GM23338 (cell line): ENCODE results near the gene IBA57. TPM values are rescaled to one million over a fixed set of nuclear protein-coding genes. Genes with fewer than 3 reads are reported as not detected.

Experiments
- ATAC-seq: fragments of 200-7000 bp; cut with Tn5 transposase; 3 replicates; pipeline ENCODE4 v1.9.1; 2020
- DNase-seq: peaks from one replicate; pipeline ENCODE4 v3.0.0-alpha.2; 2015; ENCODE audit warnings: low spot score
- H2AFZ ChIP-seq: fragments of 200-600 bp; sonication (generic); 2 replicates; pipeline ENCODE4 v1.8.0; 2016; ENCODE audit warnings: antibody characterized with exemption, mild to moderate bottlenecking, moderate library complexity
- H3F3A ChIP-seq: fragments of 200-600 bp; sonication (generic); replicated peaks from 2 replicates; pipeline ENCODE4 v1.8.0; 2017; ENCODE audit warnings: antibody characterized with exemption, mixed run types, low read depth
- H3K27ac ChIP-seq: fragments of 200-600 bp; sonication (generic); 2 replicates; pipeline ENCODE4 v1.6.1; 2016; ENCODE audit warnings: low read depth
- H3K27me3 ChIP-seq: fragments of 200-600 bp; sonication (generic); 2 replicates; pipeline ENCODE4 v1.8.0; 2016; ENCODE audit warnings: mild to moderate bottlenecking, mixed run types, moderate library complexity; ENCODE audit not compliant: insufficient read depth
- H3K36me3 ChIP-seq: fragments of 200-600 bp; sonication (generic); 2 replicates; pipeline ENCODE4 v1.8.0; 2016; ENCODE audit warnings: mild to moderate bottlenecking; ENCODE audit not compliant: insufficient read depth
- H3K4me1 ChIP-seq: fragments of 200-600 bp; sonication (generic); 2 replicates; pipeline ENCODE4 v1.8.0; 2016; ENCODE audit warnings: mild to moderate bottlenecking, moderate library complexity; ENCODE audit not compliant: insufficient read depth
- H3K4me2 ChIP-seq: fragments of 200-600 bp; sonication (generic); 2 replicates; pipeline ENCODE4 v1.7.1; 2017; ENCODE audit warnings: mixed run types
- H3K4me3 ChIP-seq: fragments of 200-600 bp; sonication (generic); 2 replicates; pipeline ENCODE4 v1.6.1; 2016; ENCODE audit warnings: mixed run types
- H3K79me2 ChIP-seq: fragments of 200-600 bp; sonication (generic); replicated peaks from 2 replicates; pipeline ENCODE4 v1.8.0; 2017; ENCODE audit warnings: mild to moderate bottlenecking; ENCODE audit not compliant: insufficient read depth
- H3K9me2 ChIP-seq: fragments of 200-600 bp; sonication (generic); 2 replicates; pipeline ENCODE4 v1.8.0; 2017; ENCODE audit not compliant: insufficient read depth
- H4K20me1 ChIP-seq: fragments of 200-600 bp; sonication (generic); replicated peaks from 2 replicates; pipeline ENCODE4 v1.8.0; 2017; ENCODE audit warnings: mild to moderate bottlenecking; ENCODE audit not compliant: insufficient read depth
- H3K27ac Mint-ChIP-seq: 2 replicates; pipeline ENCODE4 v1.8.0; 2020; ENCODE audit warnings: inconsistent platforms, mild to moderate bottlenecking, moderate library complexity, mixed read lengths
- H3K27me3 Mint-ChIP-seq: 3 replicates; pipeline ENCODE4 v1.8.0; 2022; ENCODE audit warnings: low read depth, mild to moderate bottlenecking, moderate library complexity, mixed read lengths, inconsistent platforms; ENCODE audit not compliant: insufficient read depth, poor library complexity
- H3K36me3 Mint-ChIP-seq: 3 replicates; pipeline ENCODE4 v1.8.0; 2021; ENCODE audit warnings: low read depth, mild to moderate bottlenecking, inconsistent platforms, moderate library complexity, mixed read lengths
- H3K4me1 Mint-ChIP-seq: 3 replicates; pipeline ENCODE4 v1.8.0; 2020; ENCODE audit warnings: mild to moderate bottlenecking, inconsistent platforms, mixed read lengths
- H3K4me3 Mint-ChIP-seq: 3 replicates; pipeline ENCODE4 v1.8.0; 2021; ENCODE audit warnings: moderate library complexity, mild to moderate bottlenecking, inconsistent platforms, mixed read lengths
- H3K9me3 Mint-ChIP-seq: 3 replicates; pipeline ENCODE4 v1.8.0; 2020; ENCODE audit warnings: moderate library complexity, mild to moderate bottlenecking, inconsistent platforms, mixed read lengths
- CTCF ChIP-seq, 2 experiments: fragments of 200-600 bp in 1 of 2; sonication (generic) in 1 of 2; conservative IDR thresholded peaks; 2 replicates each; pipeline versions ENCODE4 v1.5.1 to v1.6.1; 2016 to 2017; ENCODE audit warnings: antibody characterized with exemption in 2 of 2, low read depth in 2 of 2, mild to moderate bottlenecking in 2 of 2, moderate library complexity in 1 of 2
- ETS1 ChIP-seq: IDR thresholded peaks from 2 replicates; pipeline ENCODE4 v1.6.1; 2016; ENCODE audit warnings: antibody characterized with exemption
- EZH2 ChIP-seq: fragments of 200-600 bp; sonication (generic); IDR thresholded peaks from one replicate; pipeline ENCODE4 v1.8.0; 2017; ENCODE audit warnings: antibody characterized with exemption, mild to moderate bottlenecking, low read depth; ENCODE audit not compliant: unreplicated experiment
- EZH2phosphoT487 ChIP-seq: fragments of 200-600 bp; sonication (generic); IDR thresholded peaks from one replicate; pipeline ENCODE4 v1.8.1; 2018; ENCODE audit warnings: antibody characterized with exemption; ENCODE audit not compliant: unreplicated experiment
- JUNB ChIP-seq: IDR thresholded peaks from one replicate; pipeline ENCODE4 v1.6.1; 2016; ENCODE audit warnings: antibody characterized with exemption; ENCODE audit not compliant: unreplicated experiment
- NANOG ChIP-seq: IDR thresholded peaks from 2 replicates; pipeline ENCODE4 v1.6.1; 2016; ENCODE audit warnings: antibody characterized with exemption, borderline replicate concordance
- POLR2AphosphoS5 ChIP-seq: IDR thresholded peaks from 2 replicates; pipeline ENCODE4 v1.6.1; 2016; ENCODE audit warnings: antibody characterized with exemption, low read depth
- STAT1 ChIP-seq: IDR thresholded peaks from one replicate; pipeline ENCODE4 v1.6.1; 2016; ENCODE audit warnings: antibody characterized with exemption; ENCODE audit not compliant: unreplicated experiment
- ZNF331 ChIP-seq: fragments of 250-450 bp; sonication (Bioruptor Pico); IDR thresholded peaks from 2 replicates; pipeline ENCODE4 v1.5.0; 2020; ENCODE audit warnings: low read depth, mild to moderate bottlenecking, moderate library complexity
- ZNF462 ChIP-seq: fragments of 250-450 bp; sonication (Bioruptor Pico); IDR thresholded peaks from 2 replicates; pipeline ENCODE4 v1.5.0; 2020; ENCODE audit warnings: mild to moderate bottlenecking, moderate library complexity
- polyA plus RNA-seq: library from polyadenylated mRNA; unstranded; fragments of >200 nt; fragmentation: Nextera tagmentation; extraction: Ambion mirVana; gene quantifications from 2 replicates; pipeline ENCODE4 v1.2.1, GENCODE V29; 2016
- total RNA-seq: library from RNA; depleted of rRNA; stranded (reverse); fragments of >200 nt; shearing (Covaris generic); gene quantifications from 2 replicates; pipeline ENCODE4 v1.2.3, GENCODE V29; 2014

The IBA57 gene
- total and polyA plus RNA-seq, 2 experiments from 2014 or later: 1.1 to 10.3 TPM

GRCh38 chr1:228142155-228142691, 23.4 kb upstream of the IBA57 start:
- ATAC-seq (no peak), DNase-seq (no peak)
- Histone ChIP-seq H3K9me2 (no peaks in the 10 kb centered on the region), H3K4me2 (no peak overlapping the region), H3K27ac (no peak overlapping the region), H3F3A (no peaks in the 10 kb centered on the region), H3K4me1 (peaks cover 5% of the 10 kb centered on the region; the same call in 1 of the 2 replicates), H3K36me3 (no peaks in the 10 kb centered on the region), H4K20me1 (no peaks in the 10 kb centered on the region), H3K79me2 (peaks cover 34% of the 10 kb centered on the region), H3K4me3 (no peak overlapping the region), H2AFZ (no peak overlapping the region), H3K27me3 (peaks cover 8% of the 10 kb centered on the region)
- peak overlapping the region; percentile 86; the same call in 1 of the 3 replicates for H3K4me3 Mint-ChIP-seq
- H3K27me3 Mint-ChIP-seq: peaks cover 15% of the 10 kb centered on the region
- TF ChIP-seq EZH2 (no peak), EZH2phosphoT487 (no peak), POLR2AphosphoS5 (no peak), JUNB (no peak), STAT1 (no peak)
- H3K36me3 Mint-ChIP-seq: no peaks in the 10 kb centered on the region; the same call in 1 of the 3 replicates
- peaks cover 2% of the 10 kb centered on the region; the same call in 1 of the 3 replicates for H3K4me1 Mint-ChIP-seq
- no peak overlapping the region for H3K27ac Mint-ChIP-seq
- H3K9me3 Mint-ChIP-seq: no peaks in the 10 kb centered on the region; the same call in 2 of the 3 replicates

- Histone ChIP-seq H3K36me3 (no peaks in the 10 kb centered on the region), H3K27me3 (peaks cover 3% of the 10 kb centered on the region), H3K27ac (no peak overlapping the region), H3K9me2 (no peaks in the 10 kb centered on the region), H3K4me1 (peaks cover 5% of the 10 kb centered on the region; the same call in 1 of the 2 replicates), H2AFZ (no peak overlapping the region), H4K20me1 (no peaks in the 10 kb centered on the region), H3K4me3 (no peak overlapping the region), H3F3A (no peaks in the 10 kb centered on the region), H3K79me2 (peaks cover 34% of the 10 kb centered on the region), H3K4me2 (no peak overlapping the region)
- no peak for ATAC-seq
- Mint-ChIP-seq H3K36me3 (no peaks in the 10 kb centered on the region; the same call in 1 of the 3 replicates), H3K27me3 (peaks cover 13% of the 10 kb centered on the region), H3K9me3 (no peaks in the 10 kb centered on the region; the same call in 2 of the 3 replicates), H3K4me3 (no peak overlapping the region; the same call in 2 of the 3 replicates), H3K4me1 (peaks cover 2% of the 10 kb centered on the region; the same call in 1 of the 3 replicates), H3K27ac (no peak overlapping the region)
- DNase-seq: no peak
- TF ChIP-seq ZNF462 (CRISPR knock-in tag) (no peak), EZH2phosphoT487 (no peak), NANOG (no peak), STAT1 (no peak), ETS1 (no peak), ZNF331 (CRISPR knock-in tag) (no peak), POLR2AphosphoS5 (no peak), EZH2 (no peak), JUNB (no peak), CTCF (conservative IDR thresholded peaks at IDR 0.05; ENCODE audit: low read depth in 2 of 2) (no peak)
Observed at GRCh38 chr1:228142701-228143136, 22.9 kb upstream of the IBA57 start.
